Esophagus muscularis mucosa (tissue), 4 donors: ENCODE data around the gene MYOF. TPM values are rescaled to one million over a fixed set of nuclear protein-coding genes. Genes with fewer than 3 reads are reported as not detected.
A peak's percentile ranks its signal among the peaks of the same experiment; 100 is the strongest.

Source experiments
- DNase-seq: peaks from one replicate; pipeline ENCODE4 v3.0.0-alpha.2; 2017; ENCODE audit errors: extremely low spot score
- H3K27ac ChIP-seq, 4 donors: fragments of 200-600 bp; sonication (generic); replicated peaks in 1 of 4; 1 replicate in 3 of 4; 2 replicates in 1 of 4; pipeline ENCODE4 v1.5.1; 2016 to 2019; ENCODE audit warnings: mild to moderate bottlenecking in 1 of 4
- H3K27me3 ChIP-seq, 4 donors: fragments of 200-600 bp; sonication (generic); one replicate each; pipeline versions ENCODE4 v1.5.1 to v1.6.0; 2016 to 2019
- H3K36me3 ChIP-seq, 4 donors: fragments of 200-600 bp; sonication (generic); one replicate each; pipeline ENCODE4 v1.5.1; 2016 to 2019
- H3K4me1 ChIP-seq, 4 donors: fragments of 200-600 bp; sonication (generic); one replicate each; pipeline ENCODE4 v1.5.1; 2016 to 2019
- H3K4me3 ChIP-seq, 4 donors: fragments of 200-600 bp; sonication (generic); 1 replicate in 2 of 4; 2 replicates in 2 of 4; pipeline ENCODE4 v1.5.1; 2016 to 2019; ENCODE audit warnings: mild to moderate bottlenecking in 4 of 4, moderate library complexity in 1 of 4
- H3K9me3 ChIP-seq, 4 donors: fragments of 200-600 bp; sonication (generic); 1 replicate in 3 of 4; 2 replicates in 1 of 4; pipeline ENCODE4 v1.5.1; 2016 to 2019
- CTCF ChIP-seq, 3 experiments: fragments of 200-600 bp in 2 of 3; fragments of 450-650 bp in 1 of 3; sonication (generic) in 2 of 3; IDR thresholded peaks; one replicate each; pipeline ENCODE4 v1.5.1; 2017 to 2019; ENCODE audit warnings: antibody characterized with exemption in 3 of 3, mild to moderate bottlenecking in 2 of 3, moderate library complexity in 1 of 3
- EP300 ChIP-seq: sonication (generic); formaldehyde crosslinking; IDR thresholded peaks from one replicate; pipeline ENCODE4 v1.6.1; 2017; ENCODE audit warnings: antibody characterized with exemption
- POLR2A ChIP-seq: fragments of 450-650 bp; IDR thresholded peaks from one replicate; pipeline ENCODE4 v1.6.1; 2017; ENCODE audit warnings: antibody characterized with exemption, moderate library complexity, mild to moderate bottlenecking, low read depth
- POLR2AphosphoS5 ChIP-seq, 2 donors: sonication (generic); formaldehyde crosslinking; IDR thresholded peaks; one replicate each; pipeline ENCODE4 v1.6.1; 2017; ENCODE audit warnings: antibody characterized with exemption in 2 of 2
- WGBS: methylation state at CpG from one replicate; pipeline ENCODE4 v1.1.5; 2018; 5-methylcytosine and 5-hydroxymethylcytosine counted together
- intact Hi-C: fragments of 100-400 bp; cut with DNase I; formaldehyde crosslinking; loops from one replicate; pipeline ENCODE4 v1.15.1; 2023
- total RNA-seq, 4 donors: library from RNA; depleted of rRNA; stranded (reverse); fragments of >200 nt; gene quantifications; one replicate each; pipeline versions ENCODE4 v1.1.0 to v1.2.1, GENCODE V29; 2016

MYOF gene
- total RNA-seq, 4 donors from 2014 or later: 71.2 to 120 (median 97.3) TPM

DNA sequence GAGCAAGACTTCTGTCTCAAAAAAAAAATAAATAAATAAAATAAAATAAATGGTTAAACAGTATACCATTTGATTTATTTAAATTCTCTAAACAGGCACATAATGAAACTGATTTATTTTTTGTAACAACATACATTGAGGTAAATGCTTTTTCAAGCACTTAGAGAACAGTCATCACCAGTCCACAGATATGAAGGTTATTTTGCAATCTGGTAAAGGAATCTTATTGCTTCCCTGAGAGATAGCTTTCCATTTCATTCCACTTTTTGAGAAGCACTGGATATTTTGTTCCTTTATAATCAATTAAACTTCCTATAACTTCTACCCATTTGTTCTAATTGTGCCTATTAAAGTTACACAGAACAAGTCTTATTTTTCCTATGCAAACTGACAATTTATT is 19.5 kb upstream of the MYOF start:
- no peak for DNase-seq
- intact Hi-C loops: no loop called here
- Histone ChIP-seq H3K27me3 (no peaks in the 10 kb centered on the region), H3K4me3 (no peak overlapping the region), H3K9me3 (no peaks in the 10 kb centered on the region), H3K27ac (no peak overlapping the region), H3K4me1 (peaks cover 3 to 5% (median 4%) of the 10 kb centered on the region in 4 donors), H3K36me3 (no peaks in the 10 kb centered on the region)
- no peak for TF ChIP-seq EP300
- no peak for TF ChIP-seq CTCF (IDR thresholded peaks at IDR 0.05)
- no peak for TF ChIP-seq POLR2A
- no peak for TF ChIP-seq POLR2AphosphoS5 (IDR thresholded peaks at IDR 0.05)

- intact Hi-C loops: no loop called here
- no peak overlapping the region for H3K27ac ChIP-seq
- WGBS: 50% methylated on average over 5 of the region's 5 CpGs
- H3K36me3 ChIP-seq: no peaks in the 10 kb centered on the region
- no peak overlapping the region for H3K4me3 ChIP-seq
- peaks cover 8 to 13% (median 12%) of the 10 kb centered on the region in 4 donors for H3K4me1 ChIP-seq
- TF ChIP-seq POLR2AphosphoS5 (IDR thresholded peaks at IDR 0.05): no peak
- H3K27me3 ChIP-seq: no peaks in the 10 kb centered on the region
- DNase-seq: no peak
- no peaks in the 10 kb centered on the region for H3K9me3 ChIP-seq
These were observed 16.0 kb upstream of the MYOF start for GRCh38 chr10:93498166-93498565.

- Histone ChIP-seq H3K9me3 (no peaks in the 10 kb centered on the region), H3K4me3 (peak within 1 kb of the TSS; percentile 59 to 75 (median 71)), H3K27me3 (no peaks in the 10 kb centered on the region), H3K36me3 (no peaks in the 10 kb centered on the region), H3K4me1 (peaks cover 8 to 13% (median 12%) of the 10 kb centered on the region in 4 donors), H3K27ac (peak within 1 kb of the TSS; percentile 64 to 66 (median 65))
- TF ChIP-seq POLR2A: no peak
- no peak for TF ChIP-seq CTCF (IDR thresholded peaks at IDR 0.05)
- peak; percentile 53 to 85 for TF ChIP-seq POLR2AphosphoS5 (IDR thresholded peaks at IDR 0.05)
- no peak for TF ChIP-seq EP300
- WGBS: 4% methylated on average over 19 of the region's 68 CpGs
- intact Hi-C loops: no loop called here
- DNase-seq: peak; percentile 98
These were observed 14.3 kb upstream of the MYOF start, which contains the start of gene CEP55 for GRCh38 chr10:93496322-93497041. CEP55 (plus strand) TSS chr10:93496612; CDS start chr10:93500052, 3,440 bp downstream.

GRCh38 chr10:93495654-93496321 is 13.7 kb upstream of the MYOF start:
- no peaks in the 10 kb centered on the region for H3K9me3 ChIP-seq
- no peak for DNase-seq
- TF ChIP-seq POLR2A: no peak
- no peak for TF ChIP-seq CTCF (IDR thresholded peaks at IDR 0.05)
- no peak for TF ChIP-seq EP300
- no peak for TF ChIP-seq POLR2AphosphoS5 (IDR thresholded peaks at IDR 0.05)
- intact Hi-C loops: no loop called here
- peak overlapping the region; percentile 59 to 75 (median 71) for H3K4me3 ChIP-seq
- H3K4me1 ChIP-seq: peaks cover 8 to 13% (median 12%) of the 10 kb centered on the region in 4 donors
- H3K36me3 ChIP-seq: no peaks in the 10 kb centered on the region
- 0% methylated on average over 25 of the region's 28 CpGs for WGBS
- H3K27me3 ChIP-seq: no peaks in the 10 kb centered on the region
- peak overlapping the region; percentile 64 to 66 (median 65) for H3K27ac ChIP-seq

- no peaks in the 10 kb centered on the region for H3K9me3 ChIP-seq
- H3K27ac ChIP-seq: no peak overlapping the region
- no peaks in the 10 kb centered on the region for H3K36me3 ChIP-seq
- TF ChIP-seq CTCF (IDR thresholded peaks at IDR 0.05) (no peak), EP300 (no peak)
- 100% methylated on average over 2 of the region's 2 CpGs for WGBS
- no peaks in the 10 kb centered on the region for H3K27me3 ChIP-seq
- H3K4me3 ChIP-seq: no peak overlapping the region
- H3K4me1 ChIP-seq: peaks cover 8 to 13% (median 12%) of the 10 kb centered on the region in 4 donors
- DNase-seq: no peak
- intact Hi-C loops: no loop called here
These were observed 12.4 kb upstream of the MYOF start for GRCh38 chr10:93494494-93494893.
